ENCODE data around the gene ORAI2.

- no peak for TF ChIP-seq EP300 (IDR thresholded peaks at IDR 0.05)
- TF ChIP-seq, protein P1, sequence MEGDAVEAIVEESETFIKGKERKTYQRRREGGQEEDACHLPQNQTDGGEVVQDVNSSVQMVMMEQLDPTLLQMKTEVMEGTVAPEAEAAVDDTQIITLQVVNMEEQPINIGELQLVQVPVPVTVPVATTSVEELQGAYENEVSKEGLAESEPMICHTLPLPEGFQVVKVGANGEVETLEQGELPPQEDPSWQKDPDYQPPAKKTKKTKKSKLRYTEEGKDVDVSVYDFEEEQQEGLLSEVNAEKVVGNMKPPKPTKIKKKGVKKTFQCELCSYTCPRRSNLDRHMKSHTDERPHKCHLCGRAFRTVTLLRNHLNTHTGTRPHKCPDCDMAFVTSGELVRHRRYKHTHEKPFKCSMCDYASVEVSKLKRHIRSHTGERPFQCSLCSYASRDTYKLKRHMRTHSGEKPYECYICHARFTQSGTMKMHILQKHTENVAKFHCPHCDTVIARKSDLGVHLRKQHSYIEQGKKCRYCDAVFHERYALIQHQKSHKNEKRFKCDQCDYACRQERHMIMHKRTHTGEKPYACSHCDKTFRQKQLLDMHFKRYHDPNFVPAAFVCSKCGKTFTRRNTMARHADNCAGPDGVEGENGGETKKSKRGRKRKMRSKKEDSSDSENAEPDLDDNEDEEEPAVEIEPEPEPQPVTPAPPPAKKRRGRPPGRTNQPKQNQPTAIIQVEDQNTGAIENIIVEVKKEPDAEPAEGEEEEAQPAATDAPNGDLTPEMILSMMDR (IDR thresholded peaks at IDR 0.05): no peak
Measured at GRCh38 chr7:102398543-102398942, 34.8 kb upstream of the ORAI2 start.

Data from tibial nerve (tissue), 4 donors.